ENCODE results near the gene TMEM117. TPM values are rescaled to one million over a fixed set of nuclear protein-coding genes. Genes with fewer than 3 reads are reported as not detected.

TMEM117 gene
- total RNA-seq, 1 experiment from 2014 or later = 7.2 TPM

DNA sequence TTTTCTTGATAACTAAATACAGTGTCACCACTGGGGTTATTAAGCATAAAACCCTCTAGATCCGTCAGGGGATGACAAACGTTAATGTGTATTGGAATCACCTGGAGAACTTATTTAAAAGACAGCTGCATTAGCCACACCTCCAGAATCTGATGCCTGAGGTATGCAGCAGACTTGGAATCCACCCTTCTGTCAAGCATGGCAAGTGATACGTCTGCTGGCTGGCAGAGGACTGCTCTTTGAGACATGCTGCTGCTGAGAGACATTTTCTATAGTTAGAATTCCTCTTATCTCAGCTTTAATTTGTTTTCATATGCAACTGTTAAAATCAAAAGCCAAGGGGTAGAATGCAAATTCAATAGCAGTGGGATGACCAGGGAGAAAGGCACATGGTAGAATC is 544.0 kb downstream of the TMEM117 start:
- no peak for DNase-seq (ENCODE audit: low spot score)

DNA sequence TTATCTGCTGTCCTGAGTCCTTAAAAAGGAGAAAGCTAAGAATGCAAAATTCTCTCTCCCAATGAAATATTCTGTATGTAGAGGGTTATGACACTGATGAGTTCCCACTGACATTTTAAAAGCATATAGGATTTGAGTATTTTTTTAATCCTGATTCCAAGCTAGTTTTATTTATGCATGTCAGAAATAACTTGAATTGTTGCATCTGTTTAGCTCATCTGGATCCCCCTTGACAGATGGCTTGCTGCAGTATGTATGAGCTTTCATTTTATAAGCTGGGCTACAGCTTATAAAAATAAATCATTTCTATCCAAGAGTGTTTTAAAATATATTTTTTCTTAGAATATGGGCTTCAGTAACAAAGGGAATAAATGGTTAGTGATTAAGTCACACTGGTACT is 545.0 kb downstream of the TMEM117 start:
- no peak for DNase-seq (ENCODE audit: low spot score)

DNA sequence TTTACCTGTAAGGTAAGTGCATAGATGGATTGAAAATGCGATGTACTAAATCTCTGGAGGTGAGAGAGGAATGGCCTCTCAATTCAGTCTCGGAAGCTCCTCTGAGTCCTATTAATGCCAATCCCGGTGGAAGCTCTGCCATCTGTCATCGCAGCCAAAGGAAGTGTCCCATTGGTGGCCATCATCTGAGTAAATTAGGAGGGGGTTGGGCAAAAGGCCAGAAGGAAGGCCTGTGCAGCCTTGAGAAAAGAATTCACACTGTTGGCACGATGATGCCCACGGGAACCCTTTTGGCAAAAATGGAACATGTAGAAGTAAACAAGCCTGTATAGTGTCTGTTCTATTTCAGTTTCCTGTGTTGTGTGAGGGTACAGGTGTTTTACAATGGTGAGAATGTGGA is 545.5 kb downstream of the TMEM117 start:
- DNase-seq (ENCODE audit: low spot score) = no peak

DNA sequence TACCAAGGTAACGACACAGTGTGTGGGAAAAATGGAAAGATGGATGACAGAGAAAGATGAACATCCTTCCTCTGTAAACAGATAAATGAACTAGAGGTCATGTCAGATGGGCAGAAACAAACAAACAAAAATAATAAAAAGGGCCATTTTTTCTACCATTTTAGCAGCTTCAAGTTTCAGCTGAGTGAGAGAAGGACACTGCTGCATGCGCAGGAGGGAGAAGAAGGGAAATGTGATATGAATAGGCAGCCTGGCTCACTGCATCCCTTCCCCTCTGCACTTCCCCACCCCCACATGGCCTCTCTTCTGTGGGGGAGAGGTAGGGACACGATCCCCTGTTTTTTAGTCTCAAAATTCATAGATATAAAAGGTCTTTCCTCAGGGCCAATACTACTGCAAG is 548.3 kb downstream of the TMEM117 start:
- no peak for DNase-seq (ENCODE audit: low spot score)

DNA sequence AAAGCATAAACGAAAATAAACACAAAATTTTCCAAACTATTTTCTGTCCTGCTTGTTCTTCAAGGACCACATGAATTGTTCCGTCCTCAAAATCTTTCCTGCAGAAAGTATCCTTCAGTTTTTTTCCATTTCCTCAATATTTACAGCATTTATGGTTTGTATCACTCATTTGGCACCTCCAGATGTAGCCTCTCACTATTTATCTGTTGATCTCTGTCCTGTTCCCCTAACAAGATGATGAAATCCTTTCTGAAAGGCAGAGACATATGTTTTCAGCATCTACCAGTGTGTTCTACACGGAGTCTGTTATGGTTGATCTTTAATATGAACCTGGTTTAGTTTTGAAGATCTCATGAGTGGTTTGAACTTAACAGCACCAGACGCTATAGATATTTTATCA is 550.1 kb downstream of the TMEM117 start:
- DNase-seq (ENCODE audit: low spot score) = no peak

DNA sequence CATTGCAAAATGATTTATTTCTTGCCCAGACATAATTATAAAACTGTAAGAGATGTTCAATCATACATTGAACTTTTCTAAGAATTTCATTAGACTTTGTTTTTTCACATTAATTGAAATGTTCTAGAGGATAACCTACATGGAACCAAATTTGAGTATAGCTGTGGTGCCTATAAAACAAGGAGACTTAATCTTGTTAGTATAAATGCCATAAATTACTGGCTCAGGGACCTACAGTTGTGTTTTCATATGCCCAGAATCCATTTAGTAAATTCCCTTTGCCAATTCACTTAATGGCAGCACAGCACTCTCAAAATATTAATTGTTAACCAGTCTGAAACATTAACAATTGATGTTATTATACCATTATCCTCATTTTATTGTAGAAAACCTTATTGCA is 551.7 kb downstream of the TMEM117 start:
- no peak for DNase-seq (ENCODE audit: low spot score)

DNA sequence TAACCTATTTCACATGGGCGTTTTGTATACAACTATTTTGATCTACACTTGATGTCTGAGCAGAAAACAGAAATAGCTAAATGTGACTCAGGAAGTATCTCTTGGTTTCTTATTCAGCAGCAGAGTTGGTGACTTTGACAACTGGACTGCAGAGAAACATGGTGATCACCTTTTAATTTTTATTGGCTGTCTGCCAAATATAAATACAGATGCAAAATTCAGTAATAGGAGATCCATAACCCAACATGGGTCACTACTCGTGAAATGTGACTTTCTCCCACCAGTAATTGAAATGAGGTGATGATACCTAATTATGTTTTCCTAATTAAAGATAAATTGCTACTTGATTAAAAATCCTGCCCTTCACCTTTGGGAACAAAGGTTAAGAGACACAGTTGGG is 553.2 kb downstream of the TMEM117 start:
- DNase-seq (ENCODE audit: low spot score) = no peak

DNA sequence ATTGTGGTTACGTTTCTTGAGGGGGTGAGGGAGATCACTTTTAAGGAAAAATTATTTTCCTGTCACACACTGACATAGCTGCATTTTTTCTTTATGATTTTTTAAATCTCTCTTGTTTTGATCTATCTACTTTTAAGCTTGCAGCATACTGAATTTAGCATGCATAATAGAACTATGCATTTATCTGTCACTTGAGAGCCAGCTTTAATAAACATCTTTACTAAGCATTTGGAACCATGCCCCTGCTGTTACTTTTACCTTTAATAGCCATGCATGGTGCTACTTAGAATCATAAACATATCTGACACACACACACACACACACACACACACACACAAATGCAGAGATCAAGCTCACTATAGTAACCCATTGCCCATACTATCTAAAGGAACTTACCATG is 554.0 kb downstream of the TMEM117 start:
- no peak for DNase-seq (ENCODE audit: low spot score)

DNA sequence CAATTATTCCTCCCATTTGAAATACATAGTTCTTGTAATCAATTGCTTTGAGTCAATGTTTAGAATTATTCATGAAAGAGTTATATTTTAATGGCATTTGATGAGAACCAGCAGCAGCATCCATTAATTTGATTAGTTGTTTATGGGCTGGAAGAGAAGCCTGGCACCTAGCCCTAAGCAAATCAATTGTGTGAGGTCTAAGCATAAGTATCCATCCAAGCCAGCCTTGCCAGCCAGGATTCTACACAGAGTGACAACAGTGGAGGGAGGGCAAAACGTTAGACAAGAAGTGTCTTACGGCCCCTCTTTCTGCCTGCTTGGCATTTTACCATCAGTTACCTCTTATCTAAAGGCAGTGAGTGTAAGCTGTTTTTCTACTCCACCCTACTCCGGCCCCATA is 561.8 kb downstream of the TMEM117 start:
- DNase-seq (ENCODE audit: low spot score) = no peak

DNA sequence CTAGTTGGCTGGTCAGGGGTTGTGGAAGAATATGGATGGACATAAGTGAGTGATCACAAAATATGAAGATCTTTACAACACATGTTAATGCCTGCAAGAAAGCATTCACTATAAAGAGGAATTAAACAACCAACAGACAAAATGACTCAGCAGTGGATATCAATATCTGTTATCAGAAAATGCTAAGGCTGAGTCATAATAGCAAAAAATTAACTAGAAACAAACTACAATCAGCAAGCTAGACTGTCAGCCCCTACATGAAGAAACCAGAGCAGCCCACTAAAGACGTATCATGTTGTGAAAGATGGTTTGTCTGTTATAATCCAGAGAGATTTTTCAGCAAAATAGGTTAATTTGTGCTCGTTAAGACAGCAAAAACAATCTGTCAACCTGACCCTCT is 567.3 kb downstream of the TMEM117 start:
- DNase-seq (ENCODE audit: low spot score) = no peak

DNA sequence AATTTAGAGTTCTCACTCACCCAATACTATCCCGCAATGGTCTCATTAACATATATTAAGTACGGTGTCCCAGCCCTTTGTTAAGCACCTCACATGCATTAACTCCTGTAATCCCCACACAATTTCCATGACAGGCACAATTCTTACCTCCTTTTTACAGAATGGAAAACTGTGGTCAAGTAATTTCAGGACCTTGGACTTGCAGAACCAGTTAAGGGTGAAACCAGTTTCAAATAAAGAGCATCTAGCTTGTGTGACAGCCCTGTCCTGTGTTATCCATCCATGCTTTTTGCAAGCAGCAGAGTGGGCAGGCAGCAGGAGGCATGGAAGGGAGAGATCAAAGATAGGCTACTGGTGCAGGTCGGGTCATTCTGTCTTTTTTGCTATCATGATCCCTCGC is 569.4 kb downstream of the TMEM117 start:
- DNase-seq (ENCODE audit: low spot score) = no peak

DNA sequence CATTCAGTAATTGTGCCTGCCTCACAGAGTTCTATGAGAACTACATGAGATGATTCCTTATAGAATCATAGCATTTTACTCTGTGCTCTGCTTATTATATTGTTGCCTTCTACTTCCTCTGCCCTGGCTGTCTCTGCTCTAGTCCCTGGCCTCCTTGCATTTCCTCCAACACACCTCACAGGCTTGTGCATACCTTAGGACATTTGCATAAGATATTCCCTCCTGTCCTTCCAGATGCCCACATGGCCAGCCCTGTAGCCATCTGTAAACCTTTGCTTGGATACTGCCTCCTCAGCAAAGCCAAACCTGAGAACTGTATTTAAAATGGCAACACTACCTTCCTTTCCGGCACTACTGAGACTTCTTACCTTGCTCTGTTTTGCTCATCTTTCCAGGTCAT is 586.7 kb downstream of the TMEM117 start:
- DNase-seq (ENCODE audit: low spot score) = no peak

DNA sequence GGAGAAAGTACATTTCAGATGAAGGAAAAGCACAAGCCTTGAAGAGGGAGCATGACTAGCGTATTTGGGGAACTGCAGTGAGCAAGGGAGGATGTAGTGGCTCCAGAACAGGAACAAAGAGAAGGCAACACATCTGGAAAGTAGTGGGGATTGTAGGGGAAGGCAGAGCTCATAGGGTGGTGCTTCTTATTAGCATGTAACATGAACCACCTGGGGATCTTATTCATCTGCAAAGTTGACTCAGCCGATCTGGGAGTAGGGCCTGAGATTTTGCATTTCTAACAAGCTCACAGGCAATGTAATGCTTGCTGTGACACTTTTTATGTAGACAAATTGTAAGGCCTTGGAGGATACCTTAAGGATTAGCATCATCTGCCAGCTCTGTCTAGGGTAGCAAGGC is 592.9 kb downstream of the TMEM117 start:
- no peak for DNase-seq (ENCODE audit: low spot score)

DNA sequence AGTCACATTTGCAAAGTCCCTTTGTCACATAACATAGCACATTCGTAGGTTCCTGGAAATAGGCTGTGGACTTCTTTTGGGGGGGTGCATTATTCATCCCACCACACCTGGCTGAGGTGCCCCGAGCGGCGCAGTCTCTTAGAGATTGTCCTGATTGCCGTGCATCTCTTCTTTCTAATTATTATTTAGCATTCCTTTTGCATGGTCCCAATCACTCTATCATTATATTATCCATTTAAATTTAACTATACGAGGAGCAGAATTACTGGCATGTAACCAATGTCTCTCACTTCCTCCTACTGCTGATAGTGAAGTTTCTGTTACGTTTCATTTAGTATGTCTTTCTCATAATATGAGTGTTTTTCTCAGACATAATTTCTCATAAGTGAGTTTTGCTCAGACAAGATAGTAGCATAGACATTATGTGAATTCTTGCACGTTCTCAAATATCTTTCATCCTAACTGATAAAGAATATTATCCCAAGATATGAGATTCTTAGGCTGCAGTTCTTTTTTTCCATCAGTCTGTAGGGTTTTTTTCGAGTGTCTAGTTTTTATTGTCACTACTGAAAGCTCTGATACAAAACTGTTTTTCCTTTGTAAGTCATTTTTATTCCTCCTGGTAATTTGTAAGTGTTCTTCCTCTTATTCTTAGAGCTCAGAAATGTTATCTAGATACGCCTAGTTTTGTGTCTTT is 595.9 kb downstream of the TMEM117 start:
- no peak for DNase-seq (ENCODE audit: low spot score)

DNA sequence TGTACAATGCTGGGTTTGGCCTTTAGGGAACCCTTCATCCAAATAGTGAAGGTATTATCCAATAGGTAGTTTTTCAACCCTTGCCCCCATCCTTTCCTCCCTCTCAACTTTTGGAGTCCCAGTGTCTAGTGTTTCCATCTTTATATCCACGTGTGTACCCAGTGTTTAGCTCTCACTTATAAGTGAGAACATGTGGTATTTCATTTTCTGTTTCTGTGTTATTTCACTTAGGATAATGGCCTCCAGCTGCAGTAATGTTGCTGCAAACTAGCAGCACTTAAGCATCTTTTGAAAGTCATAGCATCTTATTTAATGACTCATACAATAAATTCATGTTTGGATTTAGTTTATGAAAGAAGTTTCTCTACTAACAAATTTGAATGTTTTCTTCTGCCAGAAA is 597.8 kb downstream of the TMEM117 start:
- DNase-seq (ENCODE audit: low spot score) = no peak

DNA sequence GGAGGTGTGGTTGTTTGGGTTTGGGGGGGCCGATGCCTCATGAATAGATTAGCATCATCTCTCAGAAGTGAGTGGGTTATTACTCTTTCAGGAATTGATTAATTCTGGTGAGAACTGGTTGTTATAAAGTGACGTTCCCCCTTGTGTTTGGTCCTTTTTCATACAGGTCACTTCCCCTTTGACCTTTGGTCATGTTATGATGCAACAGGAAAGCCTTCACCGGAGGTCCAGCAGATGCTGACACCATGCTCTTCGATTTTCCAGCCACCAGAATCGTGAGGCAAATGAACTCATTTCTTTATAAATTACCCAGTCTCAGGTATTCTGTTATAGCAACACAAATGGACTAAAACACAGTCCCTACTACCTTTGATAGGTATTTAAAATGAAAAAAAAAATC is 600.9 kb downstream of the TMEM117 start:
- DNase-seq (ENCODE audit: low spot score) = no peak

Other genes starting within 250 kb of the TMEM117 start
- gene PUS7L, start 77.3 kb upstream of the TMEM117 start, total RNA-seq (2014; rRNA removed; shearing (Covaris generic)) = 8.3 and 12.0 TPM in 2 replicates
- 9.9 and 20.2 TPM in 2 replicates for gene IRAK4, start 77.1 kb upstream of the TMEM117 start, total RNA-seq (2014; rRNA removed; shearing (Covaris generic))
- 118 and 143 TPM in 2 replicates for gene TWF1, start 29.8 kb upstream of the TMEM117 start, total RNA-seq (2014; rRNA removed; shearing (Covaris generic))

All from H4 (cell line).